ENCODE data around the gene SLC9A1.

- TF ChIP-seq CTCF (IDR thresholded peaks at IDR 0.05) (no peak), EZH2phosphoT487 (IDR thresholded peaks at IDR 0.05) (no peak)
Measured at GRCh38 chr1:27153927-27154358, 982 bp downstream of the SLC9A1 start.

All from neural progenitor cell (in vitro differentiated cells).